Astrocyte (in vitro differentiated cells and primary cell): ENCODE measurements around the gene PTPN3.

Experiments
- CTCF ChIP-seq: IDR thresholded peaks from 2 replicates; pipeline ENCODE4 v1.5.1; 2011; ENCODE audit warnings: low read depth, mild to moderate bottlenecking, inconsistent platforms, low read length, moderate library complexity; ENCODE audit not compliant: insufficient read depth
- EZH2 ChIP-seq: IDR thresholded peaks from 2 replicates; pipeline ENCODE4 v1.6.1; 2012; ENCODE audit warnings: mild to moderate bottlenecking, low read length, inconsistent platforms; ENCODE audit not compliant: insufficient read depth

- TF ChIP-seq EZH2 (no peak), CTCF (no peak)
Measured at GRCh38 chr9:109387856-109388255, 110.3 kb downstream of the PTPN3 start.
